Stimulated activated CD4-positive, alpha-beta T cell treated with anti-CD3 and anti-CD28 coated beads, Interleukin-2, amount 100 ng/mL, for 48 hours (primary cell): ENCODE data around the gene ZFHX3.
"Not testable (repeated sequence)": the region's sequence is repeated elsewhere in the genome, so short reads cannot be mapped to it uniquely, and the experiment has no call there.

Source experiments
- DNase-seq, 2 donors: peaks; one replicate each; pipeline ENCODE4 v3.0.0-alpha.2; 2020

The ZFHX3 gene

DNA sequence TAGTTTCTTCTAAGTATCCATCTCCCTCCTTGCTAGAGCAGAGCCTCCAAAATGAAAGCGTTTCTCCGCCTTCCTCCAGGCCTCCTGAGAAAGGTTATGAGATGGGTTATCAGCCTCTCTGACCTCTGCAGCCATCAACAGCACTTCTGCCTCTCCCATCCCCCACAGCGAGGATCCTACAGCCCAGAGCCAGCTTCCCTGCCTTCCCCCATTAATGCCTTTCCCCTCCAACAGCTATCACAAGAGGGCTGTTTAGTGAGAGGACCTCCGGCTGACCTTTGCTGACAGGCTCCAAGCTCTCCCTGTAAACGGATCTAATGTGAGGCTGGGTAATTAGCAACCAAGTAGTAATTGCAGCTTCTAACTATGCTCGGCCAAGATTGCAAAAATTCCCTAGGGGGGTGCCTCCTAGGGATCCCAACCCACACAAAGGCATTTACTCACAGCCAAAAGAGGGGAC, 55.8 kb downstream of the ZFHX3 start:
- DNase-seq: no peak

DNA sequence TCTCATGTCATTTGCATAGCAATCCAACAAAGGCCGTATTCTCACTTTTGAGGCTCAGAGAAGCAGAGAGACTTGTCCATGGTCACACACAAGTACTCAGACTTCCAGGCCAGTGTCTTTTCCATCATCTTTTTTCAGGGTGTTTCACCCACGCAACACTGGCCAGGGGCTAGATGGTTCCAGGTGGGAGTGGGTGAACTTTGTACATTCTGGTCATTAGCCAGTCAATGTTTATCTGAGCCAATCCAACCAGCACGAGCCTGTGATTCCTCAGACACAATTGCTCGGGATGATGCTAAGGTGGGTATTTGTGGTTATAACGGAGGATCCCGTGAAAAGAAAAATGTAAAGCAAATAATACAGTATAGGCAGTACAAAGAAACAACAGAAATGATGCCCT, 56.3 kb downstream of the ZFHX3 start:
- no peak for DNase-seq

DNA sequence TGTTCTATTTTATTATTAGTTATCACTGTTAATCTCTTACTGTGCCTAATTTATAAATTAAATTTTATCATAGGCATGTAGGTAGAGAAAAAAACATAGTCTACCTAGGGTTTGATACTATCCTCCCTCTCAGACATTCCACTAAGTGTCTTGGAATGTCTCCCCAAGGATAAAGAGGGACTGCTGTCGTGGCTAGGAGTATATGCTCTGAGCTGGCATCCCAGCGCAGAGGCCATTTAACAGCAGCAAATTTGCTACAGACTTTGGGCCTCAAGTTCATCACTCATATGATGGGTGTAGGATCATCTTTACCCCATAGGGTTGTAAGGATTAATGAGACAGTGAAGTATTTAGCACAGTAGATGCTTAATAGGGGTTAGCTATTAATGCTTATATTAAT, 56.7 kb downstream of the ZFHX3 start:
- no peak for DNase-seq

DNA sequence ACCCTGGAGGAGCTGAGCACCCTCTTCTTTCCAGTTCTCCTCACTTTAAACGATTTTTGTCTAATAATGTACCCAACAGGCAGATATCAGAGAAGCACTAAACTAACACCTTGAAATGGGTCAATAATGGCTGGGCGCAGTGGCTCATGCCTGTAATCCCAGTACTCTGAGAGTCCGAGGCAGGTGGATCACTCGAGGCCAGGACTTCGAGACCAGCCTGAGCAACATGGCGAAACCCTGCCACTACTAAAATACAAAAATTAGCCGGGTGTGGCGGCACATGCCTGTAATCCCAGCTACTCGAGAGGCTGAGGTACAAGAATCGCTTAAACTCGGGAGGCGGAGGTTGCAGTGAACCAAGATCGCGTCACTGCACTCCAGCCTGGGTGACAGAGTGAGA, 57.4 kb downstream of the ZFHX3 start:
- DNase-seq: no peak

DNA sequence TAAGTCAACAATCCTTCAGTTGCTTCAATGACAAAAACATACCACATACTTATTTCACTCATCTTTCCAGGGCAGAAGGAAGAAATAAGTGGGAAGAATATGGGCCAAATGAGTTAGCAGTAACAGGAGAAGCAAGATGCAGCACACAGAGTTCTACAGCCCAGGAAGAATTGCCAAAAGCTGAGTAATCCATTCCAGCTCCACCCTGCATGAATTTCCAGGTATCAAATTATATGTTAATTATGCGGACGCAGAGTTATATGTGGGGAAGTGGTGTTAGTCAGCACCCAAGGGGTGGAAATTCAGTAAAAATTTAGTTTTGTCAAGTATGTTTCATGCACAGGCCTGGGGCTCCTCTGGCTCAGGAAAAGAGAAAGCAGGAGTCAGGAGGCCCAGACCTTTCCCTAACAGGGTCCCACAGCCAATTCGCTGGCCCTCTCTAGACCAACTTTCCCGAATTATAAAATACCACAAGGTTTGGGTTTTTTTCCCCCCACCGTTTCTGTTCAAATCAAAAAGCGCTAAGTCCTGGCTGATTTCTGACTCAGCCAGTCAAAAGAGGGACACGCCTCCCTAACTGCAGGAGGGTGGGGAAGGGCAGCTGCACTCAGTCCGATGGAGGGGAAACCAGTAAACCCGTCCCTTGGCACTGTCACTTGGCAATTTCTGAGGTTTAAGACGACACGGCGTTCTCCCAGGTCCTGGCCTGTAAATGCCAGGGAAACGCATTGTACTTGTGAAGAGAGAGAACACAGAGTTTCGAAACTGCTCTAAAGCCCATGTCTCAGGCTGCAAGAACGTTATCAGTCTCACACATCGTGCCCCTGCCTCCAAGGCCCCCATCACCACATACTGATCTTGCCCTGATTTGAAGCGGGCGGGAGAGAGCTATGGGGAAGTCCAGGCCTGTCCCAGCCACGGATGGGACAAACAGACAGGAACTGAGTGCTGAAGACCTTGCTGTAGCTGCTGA, 58.1 kb downstream of the ZFHX3 start:
- no peak for DNase-seq

DNA sequence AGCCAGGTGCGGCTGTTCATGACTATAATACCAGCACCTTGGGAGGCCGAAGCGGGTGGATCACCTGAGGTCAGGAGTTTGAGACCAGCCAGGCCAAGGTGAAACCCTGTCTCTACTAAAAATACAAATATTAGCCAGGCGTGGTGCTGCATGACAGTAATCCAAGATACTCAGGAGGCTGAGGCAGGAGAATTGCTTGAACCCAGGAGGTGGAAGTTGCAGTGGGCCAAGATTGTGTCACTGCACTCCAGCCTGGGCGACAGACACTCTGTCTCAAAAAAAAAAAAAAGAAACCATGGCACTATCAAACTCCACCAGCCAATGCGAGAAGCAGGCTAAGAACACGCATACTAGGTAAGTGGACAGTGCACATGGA, 58.7 kb downstream of the ZFHX3 start:
- not testable (repeated sequence) for DNase-seq

DNA sequence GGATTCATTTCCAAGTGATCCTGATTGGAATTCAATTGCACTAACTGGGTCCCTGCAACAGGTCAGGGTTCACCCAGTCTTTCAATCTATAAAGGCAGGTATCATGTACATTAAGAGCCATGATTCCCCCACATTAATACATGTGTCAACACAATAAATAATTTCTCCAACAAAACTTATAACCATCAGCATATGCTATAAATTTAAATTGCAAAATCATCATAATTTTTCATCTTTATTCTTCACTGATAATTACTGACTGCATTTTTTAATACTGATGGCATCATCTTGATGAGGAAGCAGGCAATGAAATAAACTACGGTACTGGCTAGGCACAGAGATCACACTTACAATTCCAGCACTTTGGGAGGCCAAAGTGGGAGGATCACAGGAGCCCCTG, 59.4 kb downstream of the ZFHX3 start:
- DNase-seq: no peak

DNA sequence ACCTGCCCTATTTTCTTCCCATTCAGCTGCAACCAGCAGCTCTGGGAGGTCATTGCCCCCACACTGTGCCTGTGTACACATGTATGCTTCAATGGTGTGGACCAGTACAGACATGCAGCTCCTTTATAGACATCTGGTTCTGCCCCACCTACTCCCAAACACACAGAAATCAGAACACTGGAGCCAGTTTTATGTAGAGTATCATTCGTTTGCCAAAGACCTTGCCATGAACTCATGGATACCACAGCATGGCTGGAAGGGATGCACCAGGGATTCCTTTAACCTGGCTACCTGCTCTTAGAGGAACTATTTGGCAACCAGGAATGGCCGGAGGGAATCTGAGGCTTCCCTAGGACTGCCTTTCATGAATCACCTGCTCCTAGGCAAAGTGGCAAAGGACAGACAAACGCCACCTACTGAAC, 60.4 kb downstream of the ZFHX3 start:
- no peak for DNase-seq

DNA sequence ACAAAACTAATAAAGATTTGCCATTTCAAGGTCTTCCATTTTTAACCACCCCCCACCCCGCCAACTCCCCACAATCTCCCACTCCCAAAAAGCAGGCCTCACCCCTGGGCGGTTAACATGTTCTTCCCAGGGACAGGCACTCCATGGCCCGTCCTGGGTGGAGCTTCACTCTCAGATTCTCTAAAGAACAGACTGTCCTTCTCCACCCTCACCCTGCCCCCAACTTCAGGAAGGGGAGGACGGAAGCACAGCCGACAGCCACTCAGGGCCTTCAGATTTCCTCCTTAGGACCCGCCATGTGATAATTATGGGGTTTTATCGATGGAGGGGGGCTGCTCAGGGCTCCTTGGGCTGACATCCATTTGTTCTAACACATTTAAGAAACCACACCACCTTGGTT, 61.9 kb downstream of the ZFHX3 start:
- no peak for DNase-seq

DNA sequence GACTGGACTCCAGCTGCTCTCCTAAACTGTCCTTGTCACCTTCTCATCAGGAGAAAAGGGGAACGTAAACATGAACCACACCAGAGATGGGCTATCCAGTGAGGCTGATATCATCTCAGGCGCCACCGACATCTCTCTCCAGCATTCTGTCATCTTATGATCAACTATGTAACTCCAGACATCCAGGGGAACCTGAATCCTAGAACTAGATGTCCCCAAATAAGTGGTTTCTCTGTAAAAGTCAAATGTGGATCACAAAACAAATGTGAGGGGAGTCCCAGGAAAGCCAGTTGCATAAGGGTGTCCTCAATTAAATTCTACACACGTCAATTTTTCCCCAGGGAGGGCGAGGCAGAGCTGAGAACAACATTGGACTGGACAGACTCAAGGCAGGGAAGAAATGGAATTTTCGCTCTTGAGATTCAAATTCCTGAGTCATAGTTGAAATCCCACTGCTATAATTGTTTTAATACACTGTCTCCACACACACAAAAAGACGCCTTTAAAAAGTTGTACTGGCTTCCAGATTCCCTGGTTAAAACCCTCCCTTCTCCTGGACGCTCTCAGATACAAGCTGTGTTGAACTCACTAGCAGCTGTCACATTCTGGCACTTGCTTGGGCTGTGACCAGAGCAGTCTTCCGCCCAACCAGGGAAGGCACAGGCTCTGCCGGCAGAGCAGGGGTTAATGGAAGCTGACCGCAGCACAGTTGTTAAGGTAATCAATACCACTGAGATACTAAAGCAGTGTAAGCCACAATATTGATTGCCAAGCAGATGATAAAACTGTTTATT, 62.6 kb downstream of the ZFHX3 start:
- DNase-seq: no peak

DNA sequence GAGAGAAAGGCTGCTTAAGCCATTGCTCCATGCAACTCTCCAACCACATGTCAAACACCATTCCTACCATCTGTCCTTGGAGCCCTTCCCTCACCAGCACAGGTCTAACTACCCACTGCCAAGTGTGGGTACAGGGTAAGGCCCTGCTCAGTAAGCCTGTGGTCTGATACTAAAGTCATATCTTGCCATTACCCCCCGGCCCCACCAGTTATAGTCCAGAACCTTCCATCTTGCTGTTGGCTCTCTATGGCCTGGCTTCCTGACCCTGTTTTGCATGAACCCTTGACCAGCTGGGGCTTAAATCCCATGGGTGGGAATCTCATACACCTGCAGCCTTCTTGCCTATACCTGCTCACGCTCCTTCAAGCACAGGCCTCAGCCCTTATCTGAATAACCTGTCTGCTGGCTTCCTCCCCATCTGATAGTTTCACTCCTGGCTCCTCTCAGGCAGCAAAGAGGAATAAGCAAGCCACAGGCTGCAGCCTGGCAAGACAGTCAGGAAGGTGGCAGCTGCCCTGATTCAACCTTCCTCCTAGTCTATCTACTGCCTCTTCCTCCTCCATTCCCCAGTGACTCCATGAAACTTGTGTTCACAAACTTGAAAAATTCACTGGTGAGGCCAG, 64.1 kb downstream of the ZFHX3 start:
- no peak for DNase-seq

DNA sequence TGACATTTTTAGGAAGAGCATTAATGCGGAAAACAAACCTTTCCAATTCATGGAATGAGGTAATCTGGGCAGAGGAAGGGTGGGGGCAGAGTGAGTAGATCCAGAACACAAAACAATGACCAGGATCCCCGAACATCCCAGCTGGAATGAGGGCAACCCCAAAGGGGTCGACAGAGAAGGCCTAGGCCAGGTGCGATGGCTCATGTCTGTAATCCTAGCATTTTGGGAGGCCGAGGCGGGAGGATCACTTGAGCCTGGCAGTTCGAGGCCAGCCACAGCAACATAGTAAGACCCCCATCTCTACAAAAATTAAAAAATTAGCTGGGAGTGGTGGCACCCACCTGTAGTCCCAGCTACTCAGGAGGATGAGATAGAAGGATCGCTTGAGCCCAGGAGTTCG, 64.7 kb downstream of the ZFHX3 start:
- no peak for DNase-seq

DNA sequence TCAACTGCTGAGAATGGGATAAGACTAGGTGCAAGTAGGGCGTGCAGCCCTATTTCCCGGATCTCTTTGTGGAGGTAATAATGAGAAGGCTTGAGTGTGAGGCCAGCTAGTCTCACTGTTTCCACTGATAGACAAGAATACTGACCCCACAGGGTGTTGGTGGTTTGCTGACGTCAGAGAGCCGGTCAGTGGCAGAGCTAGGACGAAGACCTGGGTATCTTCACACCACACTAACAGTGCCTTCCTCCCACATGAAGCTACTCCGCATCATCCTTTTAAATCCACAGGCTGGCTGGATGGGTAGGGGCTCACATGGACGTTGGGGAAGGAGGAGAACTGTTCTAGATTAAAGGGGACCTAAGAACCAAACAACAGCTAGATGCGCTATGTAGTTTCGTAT, 68.0 kb downstream of the ZFHX3 start:
- DNase-seq: no peak

DNA sequence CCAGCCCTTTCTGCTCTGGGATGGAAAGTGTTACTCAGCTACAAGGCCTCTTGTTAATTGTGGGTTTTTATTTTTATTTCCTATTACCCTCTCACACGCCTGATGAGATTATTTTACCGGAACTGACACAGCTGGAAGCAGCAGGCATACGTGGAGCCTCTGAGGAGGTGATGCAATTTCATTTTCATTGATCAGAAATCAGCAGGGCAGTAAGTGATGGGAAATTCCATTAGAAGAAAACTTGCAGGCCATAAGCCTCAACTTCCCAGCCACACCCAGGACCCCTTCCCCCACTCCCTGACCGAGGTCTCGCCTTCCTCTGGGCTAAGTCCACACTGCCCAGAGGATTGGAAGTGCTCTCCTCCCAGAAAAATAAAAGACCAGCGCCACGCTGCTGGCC, 69.7 kb downstream of the ZFHX3 start:
- DNase-seq: no peak

DNA sequence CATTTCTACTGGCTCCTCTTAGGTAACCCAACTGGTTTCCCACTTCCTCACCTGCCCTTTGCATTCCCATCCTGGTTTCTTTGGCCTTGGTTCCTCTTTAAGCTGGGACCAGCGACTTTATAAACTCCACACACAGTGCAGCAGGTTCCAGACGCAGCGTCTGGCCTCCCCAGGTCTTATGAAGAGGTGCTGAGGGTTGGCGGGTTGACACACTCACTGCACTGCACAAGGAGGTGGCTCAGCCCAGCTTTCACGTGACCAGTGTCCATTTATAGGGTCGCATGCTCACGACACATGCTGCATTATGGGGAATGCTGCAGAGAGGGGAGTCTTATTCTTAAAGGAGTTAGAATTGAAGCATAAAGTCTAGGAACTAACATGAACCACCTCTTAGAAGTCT, 70.8 kb downstream of the ZFHX3 start:
- DNase-seq: no peak

DNA sequence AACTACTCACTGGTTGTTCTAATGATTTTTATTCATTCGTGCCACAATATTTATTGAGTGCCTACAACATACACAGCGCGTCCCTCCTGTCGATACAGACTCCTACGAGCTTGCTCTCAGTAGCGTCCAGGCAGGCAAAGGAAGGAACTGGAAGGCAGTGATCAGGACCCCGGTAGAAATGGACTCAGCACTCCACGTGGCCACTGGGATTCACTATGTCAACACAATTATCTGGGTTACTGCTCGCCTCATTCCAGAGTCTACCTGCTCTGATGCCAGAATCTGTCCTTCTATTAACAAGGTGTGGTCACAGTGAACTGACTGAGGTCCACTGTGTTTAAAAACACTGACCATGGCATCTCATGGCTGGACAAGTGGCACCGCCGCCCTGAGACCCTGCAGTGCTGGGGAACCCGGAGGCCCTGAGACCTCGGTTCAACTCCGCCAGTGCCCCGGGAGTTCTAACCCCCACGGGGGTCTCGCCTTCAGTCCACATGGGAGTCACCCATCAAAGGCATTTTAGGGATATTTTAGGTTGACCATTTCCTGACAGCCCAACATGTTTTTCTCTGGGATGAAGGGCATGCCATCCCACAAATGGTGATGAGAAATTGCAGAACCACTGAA, 71.4 kb downstream of the ZFHX3 start:
- no peak for DNase-seq

DNA sequence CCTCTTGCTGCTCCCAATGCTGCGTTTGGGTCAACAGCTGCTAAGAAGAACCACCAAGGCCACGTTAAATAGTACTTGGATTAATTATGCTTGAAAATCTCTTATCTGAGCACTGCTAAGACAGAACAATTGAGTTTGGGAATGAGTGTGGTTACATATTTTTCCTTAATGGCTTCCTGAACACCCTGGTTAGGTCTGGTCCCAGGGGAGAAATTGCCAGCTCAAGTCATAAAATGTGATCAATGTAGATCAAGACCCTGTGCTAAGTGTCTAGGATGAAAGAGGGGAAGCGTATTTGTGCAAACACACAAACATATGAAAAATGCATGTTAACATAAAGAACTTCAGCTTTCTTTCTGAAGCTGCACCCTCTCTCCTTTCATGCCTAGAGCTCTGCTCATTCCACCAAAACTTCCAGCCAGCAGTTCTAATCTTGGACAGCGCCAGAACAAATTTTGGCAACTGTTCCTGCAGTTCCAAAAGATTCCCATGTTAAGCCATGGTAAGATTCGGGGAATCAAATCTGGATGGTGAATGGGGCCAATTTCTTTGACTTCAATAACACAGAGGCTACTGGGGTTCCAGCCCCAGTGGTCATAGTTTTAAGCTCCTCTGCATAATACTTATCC, 72.0 kb downstream of the ZFHX3 start:
- DNase-seq: no peak

DNA sequence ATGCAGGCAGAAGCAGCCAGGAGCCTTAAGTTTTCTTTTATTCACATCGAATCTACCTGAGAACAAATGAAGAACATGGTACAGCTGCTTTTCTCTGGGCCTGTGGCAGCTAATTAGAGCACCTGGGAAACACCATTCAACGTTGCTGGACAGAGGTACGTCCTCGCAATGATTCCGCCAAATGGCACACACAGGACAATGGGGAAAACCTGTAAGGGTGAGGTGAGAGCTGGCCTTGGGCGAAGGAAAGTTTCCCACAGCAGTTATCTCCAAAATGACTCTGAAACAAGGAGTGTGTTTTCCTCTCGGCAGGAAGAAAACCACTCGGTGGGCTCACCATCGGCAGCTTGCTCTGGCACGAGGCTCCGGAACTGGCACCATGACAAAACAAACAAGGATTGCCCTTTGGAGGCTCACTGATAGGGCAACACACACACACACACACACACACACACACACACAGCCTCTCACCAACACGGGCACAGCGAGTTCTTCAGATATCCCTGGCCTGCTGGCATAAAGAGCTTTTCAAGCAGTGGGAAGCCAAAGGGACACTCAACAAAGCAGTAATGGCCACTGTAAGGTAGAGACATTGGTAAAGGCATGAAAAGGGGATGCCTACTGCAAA, 73.7 kb downstream of the ZFHX3 start:
- DNase-seq: no peak

DNA sequence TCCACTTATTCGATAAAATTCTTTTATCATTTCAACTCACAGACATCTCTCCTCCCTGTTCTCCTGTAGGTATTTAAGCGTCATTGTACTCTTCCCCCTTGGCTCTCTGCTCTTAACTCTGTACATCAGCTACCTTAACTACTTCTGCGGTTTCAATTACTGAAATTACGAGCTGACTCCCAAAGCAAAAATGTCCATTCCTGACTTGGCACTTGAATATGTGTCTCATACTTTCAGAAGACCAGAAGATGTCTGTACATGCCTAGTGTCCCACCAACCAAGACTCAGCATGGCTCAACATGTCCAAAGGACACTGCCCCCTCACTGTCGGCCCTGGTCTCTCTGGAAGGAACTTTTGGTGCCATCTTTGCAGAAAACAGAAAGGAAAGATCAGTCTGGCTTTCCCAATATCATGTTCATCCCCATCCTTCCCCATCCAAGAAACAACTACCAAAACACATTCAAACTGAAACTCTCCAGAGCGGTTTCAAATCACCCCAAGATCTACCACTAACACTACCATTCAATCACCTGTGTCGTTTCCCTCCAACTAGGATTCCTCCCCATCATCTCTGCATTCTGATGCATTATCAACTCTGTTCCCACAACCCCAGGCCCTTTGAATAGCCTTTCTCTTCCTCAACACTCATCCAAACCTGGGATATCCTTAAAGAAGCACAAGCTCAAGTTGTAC, 74.9 kb downstream of the ZFHX3 start:
- no peak for DNase-seq

DNA sequence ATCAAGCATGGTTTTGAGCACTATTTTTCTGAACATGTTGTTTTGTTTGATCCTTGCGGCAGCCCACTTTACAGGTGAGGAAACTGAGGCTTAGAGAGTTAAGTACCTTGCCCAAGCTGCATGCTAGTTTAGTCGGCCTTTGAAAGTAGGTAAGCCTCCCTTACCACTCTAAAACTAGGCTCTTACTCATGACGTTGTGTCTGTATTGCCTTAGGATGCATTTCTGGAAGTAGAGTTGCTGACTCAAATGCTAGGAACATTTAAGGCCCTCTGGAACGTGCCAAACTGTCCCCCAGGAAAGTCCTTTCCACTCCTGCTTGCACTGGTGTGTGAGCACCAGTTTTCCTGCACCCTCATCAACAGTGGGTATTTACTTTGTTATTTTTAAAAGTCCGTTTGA, 76.6 kb downstream of the ZFHX3 start:
- DNase-seq: no peak

DNA sequence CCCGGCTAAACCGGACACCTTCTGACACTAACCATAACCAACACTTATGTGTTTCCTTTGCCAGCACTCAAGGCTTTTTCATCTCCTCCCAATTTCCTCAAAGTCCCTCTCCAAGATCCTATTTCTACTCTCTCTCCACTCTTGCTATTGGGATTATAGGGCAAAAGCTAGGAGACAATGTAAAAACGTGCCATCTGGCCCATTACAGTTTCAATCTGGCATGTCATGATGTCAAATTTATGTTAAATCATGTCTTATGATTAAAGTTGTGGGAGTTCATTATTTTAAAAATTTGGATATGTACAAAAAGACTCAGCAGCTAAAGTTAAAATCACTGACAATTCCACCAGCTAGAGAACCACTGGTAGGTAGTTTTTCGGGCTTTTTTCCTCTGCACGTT, 77.3 kb downstream of the ZFHX3 start:
- no peak for DNase-seq

DNA sequence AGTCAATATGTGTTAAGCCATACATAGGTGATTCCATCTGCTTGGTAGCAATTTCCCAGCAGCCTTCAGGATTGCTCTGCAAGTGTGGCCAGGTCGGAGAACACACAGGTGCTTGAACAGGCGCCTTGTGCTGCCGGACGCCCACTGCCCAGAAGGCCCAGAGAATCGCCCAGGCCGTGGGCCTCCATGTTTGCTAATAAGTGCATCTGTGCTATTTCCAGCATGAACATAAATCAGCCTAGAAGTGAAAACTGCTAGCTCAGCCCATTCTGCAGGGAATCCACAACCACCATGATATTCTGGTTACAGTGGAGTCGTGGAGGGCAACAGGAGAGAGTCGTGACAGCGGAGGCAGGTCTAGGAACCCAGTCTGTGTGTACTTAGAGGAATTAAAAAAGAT, 78.1 kb downstream of the ZFHX3 start:
- DNase-seq: no peak
